Hindlimb muscle (tissue), 1 donor: ENCODE results near the gene OR8B8. TPM values are rescaled to one million over a fixed set of nuclear protein-coding genes. Genes with fewer than 3 reads are reported as not detected.
"Not testable (repeated sequence)": the region's sequence is repeated elsewhere in the genome, so short reads cannot be mapped to it uniquely, and the experiment has no call there.

Experiments used
- DNase-seq: peaks from one replicate; pipeline ENCODE4 v3.0.0-alpha.2; 2013
- polyA plus RNA-seq: library from polyadenylated mRNA; unstranded; fragments of 120-200 nt; gene quantifications from one replicate; pipeline ENCODE4 v1.2.1, GENCODE V29; 2013; ENCODE audit not compliant: insufficient read length

Gene OR8B8
- polyA plus RNA-seq: not detected

GRCh38 chr11:124445646-124446150 is at the start of gene OR8B8:
Gene OR8B8 (minus strand): TSS chr11:124445696. CDS start chr11:124441085, 4,611 bp downstream.
- DNase-seq: no peak

GRCh38 chr11:124493016-124493655 is 47.6 kb upstream of the OR8B8 start:
- no peak for DNase-seq

GRCh38 chr11:124483422-124483821 is 37.9 kb upstream of the OR8B8 start:
- DNase-seq: no peak

- DNase-seq: no peak
Observed at GRCh38 chr11:124482362-124483147, 37.1 kb upstream of the OR8B8 start.

GRCh38 chr11:124481365-124482323 is 36.1 kb upstream of the OR8B8 start:
- DNase-seq: peak; percentile 70

- DNase-seq: no peak
Observed at GRCh38 chr11:124479561-124479960, 34.1 kb upstream of the OR8B8 start.

GRCh38 chr11:124475265-124475664 is 29.8 kb upstream of the OR8B8 start:
- DNase-seq: no peak

GRCh38 chr11:124474779-124475178 is 29.3 kb upstream of the OR8B8 start:
- no peak for DNase-seq

- DNase-seq: no peak
Observed at GRCh38 chr11:124474079-124474478, 28.6 kb upstream of the OR8B8 start.

GRCh38 chr11:124473476-124473875 is 28.0 kb upstream of the OR8B8 start:
- DNase-seq: no peak

GRCh38 chr11:124470561-124471227 is 25.2 kb upstream of the OR8B8 start:
- peak; percentile 66 for DNase-seq

GRCh38 chr11:124467381-124467927 is 22.0 kb upstream of the OR8B8 start:
- DNase-seq: no peak

GRCh38 chr11:124465368-124465767 is 19.9 kb upstream of the OR8B8 start:
- DNase-seq: no peak

GRCh38 chr11:124463990-124464389 is 18.5 kb upstream of the OR8B8 start:
- DNase-seq: no peak

GRCh38 chr11:124463324-124463723 is 17.8 kb upstream of the OR8B8 start:
- no peak for DNase-seq

- no peak for DNase-seq
Observed at GRCh38 chr11:124460459-124460858, 15.0 kb upstream of the OR8B8 start.

GRCh38 chr11:124459379-124459778 is 13.9 kb upstream of the OR8B8 start:
- DNase-seq: not testable (repeated sequence)

- no peak for DNase-seq
Observed at GRCh38 chr11:124454552-124454951, 9.1 kb upstream of the OR8B8 start.

- DNase-seq: no peak
Observed at GRCh38 chr11:124446916-124447315, 1.4 kb upstream of the OR8B8 start.

- no peak for DNase-seq
Observed at GRCh38 chr11:124442847-124443246, 2.6 kb downstream of the OR8B8 start.

- peak; percentile 11 for DNase-seq
Observed at GRCh38 chr11:124442442-124442841, 3.1 kb downstream of the OR8B8 start.

GRCh38 chr11:124441519-124441918 is 4.0 kb downstream of the OR8B8 start:
- DNase-seq: no peak
